ENCODE measurements around the gene PLTP. TPM values are rescaled to one million over a fixed set of nuclear protein-coding genes. Genes with fewer than 3 reads are reported as not detected.

The PLTP gene
- total RNA-seq, 4 donors from 2014 or later = 45.6 to 456 (median 177) TPM

GRCh38 chr20:45918182-45918737 lies 6.3 kb upstream of the PLTP start:
- H3K9me3 ChIP-seq = no peaks in the 10 kb centered on the region
- H3K4me3 ChIP-seq = no peak overlapping the region
- TF ChIP-seq CTCF (IDR thresholded peaks at IDR 0.05) = no peak
- no peak for TF ChIP-seq POLR2AphosphoS5 (IDR thresholded peaks at IDR 0.05)
- TF ChIP-seq POLR2A (IDR thresholded peaks at IDR 0.05) = no peak
- TF ChIP-seq EP300 (IDR thresholded peaks at IDR 0.05) = no peak
- WGBS, 2 donors (ENCODE audit: low coverage in 1 of 2) = 36 to 40% methylated on average over 2 of the region's 5 CpGs
- peaks cover 10% of the 10 kb centered on the region for H3K27me3 ChIP-seq
- peaks cover 0 to 34% (median 23%) of the 10 kb centered on the region in 3 donors for H3K4me1 ChIP-seq
- peak overlapping the region in 3 of 4 donors; percentile 66 to 77 (median 70) for H3K27ac ChIP-seq
- H3K36me3 ChIP-seq = no peaks in the 10 kb centered on the region
- ATAC-seq = peak; percentile 58

GRCh38 chr20:45917790-45918141 lies 5.8 kb upstream of the PLTP start:
- TF ChIP-seq POLR2A (IDR thresholded peaks at IDR 0.05) (no peak), EP300 (IDR thresholded peaks at IDR 0.05) (no peak), POLR2AphosphoS5 (IDR thresholded peaks at IDR 0.05) (no peak), CTCF (IDR thresholded peaks at IDR 0.05) (no peak)
- WGBS, 2 donors (ENCODE audit: low coverage in 1 of 2) = 46 to 49% methylated on average over 2 to 4 of the region's 5 CpGs
- ATAC-seq = peak; percentile 40
- Histone ChIP-seq H3K27ac (peak overlapping the region in 3 of 4 donors; percentile 66 to 77 (median 70)), H3K9me3 (no peaks in the 10 kb centered on the region), H3K36me3 (no peaks in the 10 kb centered on the region), H3K4me3 (no peak overlapping the region), H3K4me1 (peaks cover 0 to 37% (median 23%) of the 10 kb centered on the region in 3 donors), H3K27me3 (peaks cover 15% of the 10 kb centered on the region)

- Histone ChIP-seq H3K4me3 (no peak overlapping the region), H3K4me1 (peaks cover 0 to 31% (median 9%) of the 10 kb centered on the region in 3 donors), H3K36me3 (no peaks in the 10 kb centered on the region), H3K27ac (peak overlapping the region in 2 of 4 donors; percentile 82 to 89), H3K27me3 (peaks cover 23% of the 10 kb centered on the region), H3K9me3 (no peaks in the 10 kb centered on the region)
- TF ChIP-seq EP300 (IDR thresholded peaks at IDR 0.05) (no peak), POLR2A (IDR thresholded peaks at IDR 0.05) (no peak), CTCF (IDR thresholded peaks at IDR 0.05) (no peak), POLR2AphosphoS5 (IDR thresholded peaks at IDR 0.05) (no peak)
- WGBS, 2 donors (ENCODE audit: low coverage in 1 of 2) = 69 to 80% methylated on average over 1 to 3 of the region's 5 CpGs
- ATAC-seq = no peak
Measured at GRCh38 chr20:45913116-45913515, 1.2 kb upstream of the PLTP start.

- H3K27me3 ChIP-seq = peaks cover 23% of the 10 kb centered on the region
- peak overlapping the region; percentile 34 to 60 for H3K4me3 ChIP-seq
- 12% methylated on average over 3 of the region's 4 CpGs; no CpG with 5 or more reads in 1 of the 2 donors for WGBS, 2 donors (ENCODE audit: low coverage in 1 of 2)
- ATAC-seq = no peak
- H3K9me3 ChIP-seq = no peaks in the 10 kb centered on the region
- TF ChIP-seq CTCF (IDR thresholded peaks at IDR 0.05) (no peak), POLR2A (IDR thresholded peaks at IDR 0.05) (no peak)
- H3K4me1 ChIP-seq = peaks cover 0 to 23% (median 5%) of the 10 kb centered on the region in 3 donors
- H3K36me3 ChIP-seq = peaks cover 0 to 5% of the 10 kb centered on the region in 2 donors
- peak overlapping the region in 3 of 4 donors; percentile 82 to 89 (median 88) for H3K27ac ChIP-seq
Measured at GRCh38 chr20:45912344-45912682, 358 bp upstream of the PLTP start.

Data from gastroesophageal sphincter (tissue), 4 donors.